IMR-90 (cell line): ENCODE data around the gene KCNH2. TPM values are rescaled to one million over a fixed set of nuclear protein-coding genes. Genes with fewer than 3 reads are reported as not detected.

Experiments used
- ATAC-seq: fragments of 200-7000 bp; cut with Tn5 transposase; 2 replicates; pipeline ENCODE4 v1.9.1; 2020; ENCODE audit warnings: low read depth, mild to moderate bottlenecking, moderate library complexity
- BruUV-seq: library from RNA; stranded (reverse); fragments of 400-500 nt; replicated peaks from 2 replicates; lab custom pipeline; 2021; lab: Mats Ljungman, UMichigan
- CTCF ChIA-PET: fragments of 300-600 bp; formaldehyde crosslinking; extraction: SDS; loops from one replicate; lab custom pipeline; 2021; ENCODE audit warnings: antibody characterized with exemption; lab: Yijun Ruan, JAX
- POLR2A ChIA-PET: fragments of 300-600 bp; sonication (Branson Sonifier 250); formaldehyde crosslinking; loops from one replicate; lab custom pipeline; 2022; ENCODE audit warnings: antibody characterized with exemption; ENCODE audit not compliant: unreplicated experiment; lab: Charles Lee
- DNase-seq: peaks from one replicate; pipeline ENCODE4 v3.0.0; 2013
- H2AFZ ChIP-seq: replicated peaks from 2 replicates; pipeline ENCODE3; 2013; ENCODE audit warnings: low read length, mild to moderate bottlenecking; ENCODE audit not compliant: poor library complexity
- H2AK5ac ChIP-seq: 2 replicates; pipeline ENCODE4 v1.6.1; 2013; ENCODE audit warnings: low read depth, low read length, inconsistent platforms
- H2AK9ac ChIP-seq: replicated peaks from 2 replicates; pipeline ENCODE3; 2013; ENCODE audit warnings: mild to moderate bottlenecking, low read depth, low read length, moderate library complexity; ENCODE audit not compliant: poor library complexity
- H2BK120ac ChIP-seq: 2 replicates; pipeline ENCODE4 v1.6.1; 2013; ENCODE audit warnings: low read depth, low read length, inconsistent platforms
- H2BK15ac ChIP-seq: 3 replicates; pipeline ENCODE4 v1.6.1; 2013; ENCODE audit warnings: low read depth, low read length, inconsistent platforms
- H2BK20ac ChIP-seq: 2 replicates; pipeline ENCODE4 v1.6.1; 2013; ENCODE audit warnings: low read depth, mild to moderate bottlenecking, inconsistent platforms, low read length, moderate library complexity
- H2BK5ac ChIP-seq: 2 replicates; pipeline ENCODE4 v1.6.1; 2013; ENCODE audit warnings: mild to moderate bottlenecking, low read depth, low read length, inconsistent platforms; ENCODE audit not compliant: poor library complexity, severe bottlenecking
- H3K14ac ChIP-seq: replicated peaks from 2 replicates; pipeline ENCODE4 v1.6.1; 2013; ENCODE audit warnings: low read depth, low read length, inconsistent platforms
- H3K18ac ChIP-seq: 2 replicates; pipeline ENCODE4 v1.6.1; 2013; ENCODE audit warnings: low read depth, low read length, control low read depth
- H3K23ac ChIP-seq: 2 replicates; pipeline ENCODE4 v1.6.1; 2013; ENCODE audit warnings: low read depth, low read length, inconsistent platforms
- H3K27ac ChIP-seq: 2 replicates; pipeline ENCODE4 v1.5.1; 2013; ENCODE audit warnings: mild to moderate bottlenecking, control low read depth, low read length; ENCODE audit not compliant: insufficient read depth
- H3K27me3 ChIP-seq: 2 replicates; pipeline ENCODE4 v1.6.1; 2013; ENCODE audit warnings: low read length; ENCODE audit not compliant: control insufficient read depth, insufficient read depth
- H3K36me3 ChIP-seq: 2 replicates; pipeline ENCODE4 v1.6.1; 2013; ENCODE audit warnings: low read length, mixed read lengths; ENCODE audit not compliant: control insufficient read depth, insufficient read depth
- H3K4ac ChIP-seq: 2 replicates; pipeline ENCODE4 v1.6.1; 2013; ENCODE audit warnings: low read depth, low read length, inconsistent platforms
- H3K4me1 ChIP-seq: 2 replicates; pipeline ENCODE4 v1.6.1; 2013; ENCODE audit warnings: low read length, mixed read lengths; ENCODE audit not compliant: control insufficient read depth, insufficient read depth
- H3K4me2 ChIP-seq: 2 replicates; pipeline ENCODE4 v1.6.1; 2013; ENCODE audit warnings: low read depth, mild to moderate bottlenecking, control low read depth, low read length, moderate library complexity
- H3K4me3 ChIP-seq: 2 replicates; pipeline ENCODE4 v1.5.1; 2013; ENCODE audit warnings: low read depth, mild to moderate bottlenecking, control low read depth, low read length, moderate library complexity; ENCODE audit not compliant: insufficient read depth
- H3K56ac ChIP-seq: 2 replicates; pipeline ENCODE4 v1.6.1; 2013; ENCODE audit warnings: low read length, inconsistent platforms; ENCODE audit not compliant: insufficient read depth; ENCODE audit errors: extremely low read depth
- H3K79me1 ChIP-seq, 2 experiments: 2 replicates each; pipeline ENCODE4 v1.6.1; 2013; ENCODE audit warnings: low read length in 2 of 2, inconsistent platforms in 1 of 2, low read depth in 1 of 2
- H3K9ac ChIP-seq: 2 replicates; pipeline ENCODE4 v1.6.1; 2013; ENCODE audit warnings: low read depth, low read length, control low read depth
- H3K9me1 ChIP-seq: 2 replicates; pipeline ENCODE4 v1.6.1; 2013; ENCODE audit warnings: low read length, inconsistent platforms; ENCODE audit not compliant: insufficient read depth
- H3K9me3 ChIP-seq: 2 replicates; pipeline ENCODE4 v1.6.1; 2013; ENCODE audit warnings: low read length; ENCODE audit not compliant: control insufficient read depth, insufficient read depth
- H4K20me1 ChIP-seq: 2 replicates; pipeline ENCODE4 v1.6.1; 2013; ENCODE audit warnings: low read length, inconsistent platforms; ENCODE audit not compliant: insufficient read depth
- H4K5ac ChIP-seq: 2 replicates; pipeline ENCODE4 v1.6.1; 2013; ENCODE audit warnings: mild to moderate bottlenecking, low read depth, low read length, control low read depth
- H4K8ac ChIP-seq, 2 experiments: 2 replicates each; pipeline ENCODE4 v1.6.1; 2013; ENCODE audit warnings: low read depth in 2 of 2, low read length in 2 of 2, control low read depth in 1 of 2, inconsistent platforms in 1 of 2
- H4K91ac ChIP-seq: 2 replicates; pipeline ENCODE4 v1.6.1; 2013; ENCODE audit warnings: low read depth, low read length, inconsistent platforms; ENCODE audit not compliant: insufficient read depth
- MXI1 ChIP-seq: IDR thresholded peaks from 2 replicates; pipeline ENCODE4 v1.6.1; 2012; ENCODE audit warnings: low read depth, mild to moderate bottlenecking, low read length, moderate library complexity, borderline replicate concordance
- RAD21 ChIP-seq: IDR thresholded peaks from 2 replicates; pipeline ENCODE4 v1.6.1; 2012; ENCODE audit warnings: low read length, improper control_type of control experiment
- SMC3 ChIP-seq: fragments of 150-350 bp; IDR thresholded peaks from 2 replicates; pipeline ENCODE4 v1.6.1; 2016; ENCODE audit warnings: low read depth, mild to moderate bottlenecking, antibody characterized with exemption, low read length, moderate library complexity
- WGBS, 2 experiments: methylation state at CpG; one replicate each; pipeline versions ENCODE4 v1.1.5 to v1.1.7; 2013; ENCODE audit warnings: missing lambda C conversion rate in 2 of 2; ENCODE audit not compliant: insufficient read length in 1 of 2; ENCODE audit errors: extremely low coverage in 2 of 2; 5-methylcytosine and 5-hydroxymethylcytosine counted together
- dilution Hi-C: fragments of 300-500 bp; cut with HindIII; formaldehyde crosslinking; loops from one replicate; pipeline ENCODE4 v1.14.3; 2018; ENCODE audit warnings: low sequenced_read_pairs; ENCODE audit not compliant: unreplicated experiment
- in situ Hi-C: fragments of 300-500 bp; cut with MboI; formaldehyde crosslinking; loops from 3 replicates; pipeline ENCODE4 v1.14.3; 2019; ENCODE audit warnings: low sequenced_read_pairs, inconsistent platforms, mixed read lengths
- intact Hi-C: fragments of 100-400 bp; cut with micrococcal nuclease; formaldehyde crosslinking; loops from 2 replicates; pipeline ENCODE4 v1.10.0; 2022
- polyA plus RNA-seq, 3 experiments: library from polyadenylated mRNA; depleted of rRNA; stranded (reverse); fragments of >200 nt; gene quantifications; 2 replicates each; pipeline ENCODE4 v1.2.3, GENCODE V29; 2012; ENCODE audit warnings: low replicate concordance in 1 of 3
- total RNA-seq: library from RNA; depleted of rRNA; stranded (reverse); fragments of >200 nt; gene quantifications from 2 replicates; pipeline ENCODE4 v1.2.3, GENCODE V29; 2012

The KCNH2 gene
- total and polyA plus RNA-seq, 2 of the 4 experiments (the other 2 are of a cell fraction) = 0.90 to 2.1 TPM

GRCh38 chr7:150923802-150924201 is 54.3 kb downstream of the KCNH2 start:
- Histone ChIP-seq H3K36me3 (no peaks in the 10 kb centered on the region), H2BK15ac (no peak overlapping the region), H3K4ac (no peak overlapping the region), H2AK9ac (no peak overlapping the region), H2BK5ac (no peak overlapping the region), H3K56ac (no peak overlapping the region), H3K14ac (no peak overlapping the region), H4K5ac (no peak overlapping the region), H3K27ac (no peak overlapping the region), H3K9me3 (no peaks in the 10 kb centered on the region), H3K9ac (no peak overlapping the region), H4K91ac (no peak overlapping the region), H3K9me1 (no peaks in the 10 kb centered on the region), H3K18ac (no peak overlapping the region), H3K23ac (no peak overlapping the region), H2BK120ac (no peak overlapping the region), H3K4me1 (peaks cover 2% of the 10 kb centered on the region; the same call in 1 of the 2 replicates), H2AFZ (no peak overlapping the region), H3K4me2 (no peak overlapping the region), H4K8ac (no peak overlapping the region), H2AK5ac (no peak overlapping the region), H2BK20ac (no peak overlapping the region), H3K79me1 (no peaks in the 10 kb centered on the region), H4K20me1 (no peaks in the 10 kb centered on the region), H3K4me3 (no peak overlapping the region), H3K27me3 (peaks cover 16% of the 10 kb centered on the region)
- WGBS, 2 experiments = no CpG with 5 or more reads among the region's 1 CpG
- intact Hi-C loops (no loop called here), dilution Hi-C loops (no loop called here), in situ Hi-C loops (no loop called here)
- CTCF ChIA-PET = no interaction called here
- DNase-seq (no peak), ATAC-seq (no peak)
- no peak for TF ChIP-seq MXI1
- TF ChIP-seq RAD21 = no peak
- no peak for TF ChIP-seq SMC3
- POLR2A ChIA-PET = no interaction called here
- BruUV-seq = no TSS peak
